ENCODE data around the gene CCDC7.
"Not testable (repeated sequence)": the region's sequence is repeated elsewhere in the genome, so short reads cannot be mapped to it uniquely, and the experiment has no call there.

CCDC7 gene

DNA sequence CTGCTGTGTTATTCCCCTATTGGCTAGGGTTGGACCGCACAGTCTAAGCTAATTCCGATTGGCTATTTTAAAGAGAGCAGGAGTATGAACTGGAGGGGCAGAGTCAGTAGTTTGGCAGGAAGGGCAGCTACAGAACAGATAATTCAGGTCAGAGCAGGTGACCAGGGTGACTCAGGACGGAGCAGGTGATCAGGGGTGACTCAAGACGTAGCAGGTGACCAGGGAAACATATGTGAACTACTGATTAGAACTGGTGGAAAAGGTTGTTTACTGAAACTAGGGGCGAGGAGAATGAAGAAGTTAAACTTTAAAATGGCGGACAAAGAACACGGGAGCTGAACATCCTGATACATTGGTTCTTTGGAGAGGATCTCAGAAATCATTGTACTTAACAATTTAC, 102.3 kb downstream of the CCDC7 start:
- in situ Hi-C loops (cut with MboI; ENCODE audit: low sequenced_read_pairs), result no loop called here

DNA sequence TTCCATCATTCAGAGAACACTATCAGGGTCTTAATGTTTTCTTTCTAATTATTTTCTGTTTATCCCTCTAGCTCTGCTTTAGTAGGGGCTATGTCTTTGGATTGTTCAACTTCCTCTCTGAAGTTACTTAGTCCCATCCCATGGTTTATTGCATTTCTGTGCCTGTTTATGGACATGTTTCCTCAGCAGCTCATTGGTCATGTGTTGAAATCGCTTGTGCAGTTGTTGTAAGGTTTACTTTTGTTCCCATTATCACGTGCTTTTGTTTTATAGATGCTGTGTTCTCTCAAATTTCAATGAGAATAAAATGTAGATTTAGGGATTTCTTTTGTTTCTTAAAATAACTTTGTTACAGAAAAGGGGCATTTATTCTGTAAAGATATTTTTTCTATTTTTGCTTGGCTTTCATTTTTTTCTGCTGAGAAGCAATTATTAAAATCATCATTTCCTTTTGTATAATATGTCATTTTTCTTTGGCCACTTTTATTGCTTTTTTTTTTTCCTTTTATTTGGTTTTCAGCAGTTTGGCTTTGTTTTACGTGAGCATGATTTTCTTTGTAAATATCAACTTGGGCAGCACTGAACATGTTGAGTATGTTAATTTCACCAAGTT, 110.9 kb downstream of the CCDC7 start:
- in situ Hi-C loops (cut with MboI; ENCODE audit: low sequenced_read_pairs), result no loop called here

DNA sequence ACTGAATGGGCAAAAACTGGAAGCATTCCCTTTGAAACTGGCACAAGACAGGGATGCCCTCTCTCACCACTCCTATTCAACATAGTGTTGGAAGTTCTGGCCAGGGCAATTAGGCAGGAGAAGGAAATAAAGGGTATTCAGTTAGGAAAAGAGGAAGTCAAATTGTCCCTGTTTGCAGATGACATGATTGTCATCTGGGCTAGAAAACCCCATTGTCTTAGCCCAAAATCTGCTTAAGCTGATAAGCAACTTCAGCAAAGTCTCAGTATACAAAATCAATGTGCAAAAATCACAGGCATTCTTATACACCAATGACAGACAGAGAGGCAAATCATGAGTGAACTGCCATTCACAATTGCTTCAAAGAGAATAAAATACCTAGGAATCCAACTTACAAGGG, 116.8 kb downstream of the CCDC7 start:
- in situ Hi-C loops (cut with MboI; ENCODE audit: low sequenced_read_pairs), result not testable (repeated sequence)

DNA sequence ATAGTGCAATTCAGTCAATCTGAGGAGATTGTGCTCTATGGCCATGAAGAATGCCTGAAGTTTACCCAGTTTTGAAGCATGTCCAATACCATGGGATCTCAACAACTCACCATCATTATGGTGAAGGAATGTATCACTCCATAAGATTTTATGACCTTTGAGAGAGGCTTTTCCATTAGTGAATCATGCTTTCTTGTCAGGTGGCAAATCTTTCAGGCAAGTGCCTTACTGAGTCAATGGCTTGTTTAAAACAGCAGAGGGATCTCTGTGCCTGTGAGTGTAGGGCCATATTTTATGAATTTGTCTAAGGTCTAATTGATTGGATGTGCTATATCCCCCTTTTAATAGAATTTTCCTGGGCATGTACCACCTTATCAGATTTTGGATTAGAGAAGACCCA, 131.5 kb downstream of the CCDC7 start:
- in situ Hi-C loops (cut with MboI; ENCODE audit: low sequenced_read_pairs), result no loop called here

DNA sequence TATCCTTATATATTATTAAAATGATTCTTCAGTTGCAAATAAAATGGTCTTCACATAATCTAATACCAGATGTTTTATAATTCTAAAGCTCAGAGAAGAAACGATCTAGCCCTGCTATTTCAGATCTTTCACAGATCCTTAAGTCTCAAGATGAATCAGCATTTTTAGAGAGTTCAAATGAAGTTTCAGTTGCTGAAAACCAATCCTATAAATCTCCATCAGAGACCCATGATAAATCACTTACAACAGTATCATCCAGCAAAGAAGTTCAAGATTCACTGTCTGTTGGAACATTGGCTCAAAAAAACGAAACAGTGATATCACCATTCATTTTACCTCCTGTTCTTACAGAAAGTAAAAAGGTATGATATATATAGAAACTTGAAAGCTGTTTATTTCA, 137.0 kb downstream of the CCDC7 start:
- in situ Hi-C loops (cut with MboI; ENCODE audit: low sequenced_read_pairs), result no loop called here

DNA sequence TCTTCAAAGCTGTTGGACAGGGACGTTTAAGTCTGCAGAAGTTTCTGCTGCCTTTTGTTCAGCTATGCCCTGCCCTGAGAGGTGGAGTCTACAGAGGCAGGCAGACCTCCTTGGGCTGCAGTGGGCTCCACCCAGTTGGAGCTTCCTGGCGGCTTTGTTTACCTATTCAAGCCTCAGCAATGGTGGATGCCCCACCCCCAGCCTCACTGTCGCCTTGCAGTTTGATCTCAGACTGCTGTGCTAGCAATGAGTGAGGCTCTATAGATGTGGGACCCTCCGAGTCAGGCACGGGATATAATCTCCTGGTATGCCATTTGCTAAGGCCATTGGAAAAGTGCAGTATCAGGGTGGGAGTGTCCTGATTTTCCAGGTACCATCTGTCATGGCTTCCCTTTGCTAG, 152.1 kb downstream of the CCDC7 start:
- in situ Hi-C loops (cut with MboI; ENCODE audit: low sequenced_read_pairs), result not testable (repeated sequence)

DNA sequence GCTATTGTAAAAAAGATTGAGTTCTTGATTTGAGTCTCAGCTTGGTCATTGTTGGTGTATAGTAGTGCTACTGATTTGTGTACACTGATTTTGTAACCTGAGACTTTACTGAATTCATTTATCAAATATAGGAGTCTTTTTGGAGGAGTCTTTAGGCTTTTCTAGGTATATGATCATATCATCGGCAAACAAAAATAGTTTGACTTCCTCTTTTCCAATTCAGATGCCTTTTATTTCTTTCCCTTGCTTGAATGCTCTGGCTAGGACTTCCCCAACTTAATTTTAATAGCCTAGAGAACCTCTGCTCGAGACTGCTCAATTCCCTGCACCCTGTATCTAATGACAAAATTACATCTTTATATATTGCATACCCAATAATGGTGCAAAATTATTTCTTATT, 154.4 kb downstream of the CCDC7 start:
- in situ Hi-C loops (cut with MboI; ENCODE audit: low sequenced_read_pairs), result no loop called here

DNA sequence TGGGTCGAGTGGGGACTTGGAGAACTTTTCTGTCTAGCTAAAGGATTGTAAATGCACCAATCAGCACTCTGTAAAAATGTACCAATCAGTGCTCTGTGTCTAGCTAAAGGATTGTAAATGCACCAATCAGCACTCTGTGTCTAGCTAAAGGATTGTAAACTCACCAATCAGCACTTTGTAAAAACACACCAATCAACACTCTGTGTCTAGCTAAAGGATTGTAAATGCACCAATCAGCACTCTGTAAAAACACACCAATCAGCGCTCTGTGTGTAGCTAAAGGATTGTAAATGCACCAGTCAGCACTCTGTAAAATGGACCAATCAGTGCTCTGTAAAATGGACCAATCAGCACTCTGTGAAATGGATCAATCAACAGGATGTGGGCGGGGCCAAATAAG, 155.6 kb downstream of the CCDC7 start:
- in situ Hi-C loops (cut with MboI; ENCODE audit: low sequenced_read_pairs), result not testable (repeated sequence)

DNA sequence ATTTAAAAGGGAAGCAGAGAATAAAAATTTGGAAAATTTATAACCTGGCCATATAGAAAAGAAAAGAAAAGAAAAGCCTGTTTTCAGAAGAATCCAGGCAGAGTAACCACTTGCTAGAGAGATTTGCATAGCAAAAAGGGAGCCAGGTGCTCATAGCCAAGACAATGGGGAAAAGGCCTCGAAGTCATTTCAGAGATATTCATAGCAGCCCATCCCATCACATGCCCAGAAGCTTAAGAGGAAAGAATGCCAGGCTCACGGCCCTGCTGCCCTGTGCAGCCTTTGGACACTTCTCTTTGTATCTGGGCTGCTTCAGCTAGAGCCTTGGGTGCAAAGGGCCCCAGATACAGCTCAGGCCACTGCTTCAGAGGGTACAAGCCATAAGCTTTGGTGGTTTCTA, 159.8 kb downstream of the CCDC7 start:
- in situ Hi-C loops (cut with MboI; ENCODE audit: low sequenced_read_pairs), result no loop called here

DNA sequence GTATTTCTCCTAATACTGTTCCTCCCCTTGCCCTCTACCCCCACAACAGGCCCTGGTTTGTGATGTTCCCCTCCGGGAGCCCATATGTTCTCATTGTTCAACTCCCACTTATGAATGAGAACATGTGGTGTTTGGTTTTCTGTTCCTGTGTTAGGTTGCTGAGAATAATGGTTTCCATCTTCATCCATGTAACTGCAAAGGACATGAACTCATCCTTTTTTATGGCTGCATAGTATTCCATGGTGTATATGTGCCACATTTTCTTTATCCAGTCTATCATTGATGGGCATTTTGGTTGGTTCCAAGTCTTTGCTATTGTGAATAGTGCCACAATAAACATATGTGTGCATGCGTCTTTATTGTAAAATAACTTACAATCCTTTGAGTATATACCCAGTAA, 164.6 kb downstream of the CCDC7 start:
- in situ Hi-C loops (cut with MboI; ENCODE audit: low sequenced_read_pairs), result not testable (repeated sequence)

DNA sequence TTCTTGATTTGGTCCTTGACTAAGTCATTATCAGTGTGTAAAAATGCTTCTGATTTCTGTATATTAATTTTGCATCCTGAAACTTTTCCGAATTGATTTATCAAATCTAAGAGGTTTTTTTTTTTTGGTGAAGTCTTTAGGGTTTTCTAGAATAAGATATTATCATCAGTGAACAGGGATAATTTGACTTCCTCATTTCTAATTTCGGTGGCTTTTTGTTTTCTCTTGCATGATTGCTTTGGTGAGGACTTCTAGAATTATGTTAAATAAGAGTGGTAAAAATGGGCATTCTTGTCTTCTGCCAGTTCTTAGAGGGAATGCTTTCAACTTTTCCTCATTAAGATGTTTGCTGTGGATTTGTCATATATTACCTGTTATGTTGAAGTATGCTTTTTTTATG, 170.5 kb downstream of the CCDC7 start:
- in situ Hi-C loops (cut with MboI; ENCODE audit: low sequenced_read_pairs), result no loop called here

DNA sequence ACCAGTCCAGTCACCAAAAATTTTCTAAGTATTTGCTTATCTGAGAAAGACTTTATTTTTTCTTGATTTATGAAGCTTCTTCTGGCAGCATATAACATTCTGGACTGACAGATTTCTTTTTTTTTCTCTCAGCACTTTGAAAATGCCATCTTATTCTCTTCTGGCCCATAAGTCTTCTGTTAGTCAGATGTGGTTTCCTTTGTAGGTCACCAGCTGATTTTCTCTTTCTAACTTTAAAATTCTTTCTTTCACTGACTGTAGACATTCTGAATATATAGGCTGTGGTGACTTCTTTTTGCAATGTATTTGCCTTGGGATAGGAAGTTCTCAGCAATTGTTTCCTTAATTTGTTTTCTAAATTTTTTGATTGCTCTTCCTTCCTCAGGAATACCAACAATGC, 172.5 kb downstream of the CCDC7 start:
- in situ Hi-C loops (cut with MboI; ENCODE audit: low sequenced_read_pairs), result no loop called here

DNA sequence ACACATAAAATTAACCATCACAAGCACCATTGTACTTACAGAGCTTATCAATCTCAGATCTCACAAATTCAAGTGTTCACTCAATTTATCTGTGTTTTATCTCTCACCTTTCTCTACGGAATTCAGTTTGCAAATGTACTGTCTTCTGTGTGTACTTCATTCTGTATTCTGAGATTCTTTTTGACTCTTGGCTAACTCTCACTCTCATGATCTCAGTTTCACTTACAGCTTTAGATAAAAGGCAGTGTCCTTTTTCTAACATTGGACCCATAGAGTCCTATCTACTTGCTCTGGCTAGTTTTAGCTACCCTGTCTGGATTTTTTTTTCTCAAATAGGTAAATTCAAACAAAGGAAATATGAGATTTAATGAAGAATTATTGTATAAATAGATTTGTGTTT, 176.0 kb downstream of the CCDC7 start:
- in situ Hi-C loops (cut with MboI; ENCODE audit: low sequenced_read_pairs), result no loop called here

DNA sequence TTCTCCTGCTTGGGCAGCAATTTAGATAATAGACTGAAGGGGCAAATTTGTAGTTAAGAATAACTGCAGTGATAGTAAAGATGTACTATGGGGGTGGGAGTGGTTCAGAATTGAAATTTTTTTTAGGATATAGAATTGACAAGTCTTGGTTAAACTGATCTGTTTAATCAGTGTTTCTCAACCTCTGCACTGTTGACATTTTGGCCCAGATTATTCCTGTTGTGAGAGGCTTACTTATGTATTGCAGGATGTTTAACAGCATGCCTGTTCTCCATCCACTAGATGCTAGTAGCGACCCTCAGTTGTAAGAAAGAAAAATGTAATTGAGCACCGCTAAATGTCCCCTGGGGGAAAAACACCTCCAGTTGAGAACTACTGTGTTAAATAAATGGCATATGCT, 176.5 kb downstream of the CCDC7 start:
- in situ Hi-C loops (cut with MboI; ENCODE audit: low sequenced_read_pairs), result no loop called here

DNA sequence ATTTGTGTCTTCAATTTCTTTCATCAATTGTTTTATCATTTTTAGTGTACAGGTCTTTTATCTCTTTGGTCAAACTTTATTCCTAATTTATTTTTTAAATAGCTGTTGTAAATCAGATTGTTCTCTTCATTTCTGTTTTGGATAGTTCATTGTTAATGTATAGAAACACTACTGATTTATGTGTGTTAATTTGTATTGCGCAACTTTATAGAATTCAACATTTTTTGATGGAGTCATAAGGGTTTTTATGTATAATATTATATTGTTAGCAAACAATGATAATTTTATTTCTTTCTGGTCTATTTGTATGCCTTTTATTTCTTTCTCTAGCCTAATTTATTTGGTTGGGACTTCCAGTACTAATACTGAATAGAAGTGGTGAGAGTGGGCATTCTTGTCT, 181.2 kb downstream of the CCDC7 start:
- in situ Hi-C loops (cut with MboI; ENCODE audit: low sequenced_read_pairs), result no loop called here

DNA sequence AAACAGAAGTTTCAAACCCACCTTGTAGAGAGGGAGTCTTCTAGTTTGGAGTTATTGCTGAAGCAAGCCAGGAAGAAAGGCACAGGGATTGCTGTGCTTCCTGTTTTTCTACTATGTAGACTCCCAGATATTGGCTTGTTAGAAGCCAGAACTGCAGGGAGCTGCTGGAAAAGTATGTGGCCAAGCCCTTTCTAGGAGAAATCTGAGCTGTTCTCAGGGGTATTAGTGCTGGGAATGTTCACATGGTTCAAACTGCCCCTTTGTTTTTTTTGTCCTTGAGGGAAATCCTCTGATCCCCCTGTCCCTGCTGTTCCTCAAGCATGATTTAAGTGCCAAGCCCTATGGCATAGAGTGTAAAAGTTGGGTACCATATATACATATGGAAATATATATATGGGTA, 184.0 kb downstream of the CCDC7 start:
- in situ Hi-C loops (cut with MboI; ENCODE audit: low sequenced_read_pairs), result no loop called here

DNA sequence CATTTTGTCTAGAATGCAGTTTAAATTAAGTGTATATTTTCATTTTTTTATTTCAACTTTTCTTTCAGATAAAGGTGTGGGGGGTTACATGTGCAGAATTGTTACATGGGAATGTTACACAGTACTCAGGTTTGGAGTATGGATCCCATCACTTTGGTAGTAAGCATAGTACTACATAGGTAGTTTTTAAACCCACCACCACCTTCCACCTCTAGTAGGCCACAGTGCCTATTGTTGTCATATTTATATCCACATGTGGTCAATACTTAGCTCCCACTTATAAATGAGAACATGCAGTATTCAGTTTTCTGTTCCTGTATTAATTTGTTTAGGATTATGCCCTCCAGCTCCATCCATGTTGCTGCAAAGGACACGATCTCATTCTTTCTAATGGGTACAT, 200.6 kb downstream of the CCDC7 start:
- in situ Hi-C loops (cut with MboI; ENCODE audit: low sequenced_read_pairs), result no loop called here

DNA sequence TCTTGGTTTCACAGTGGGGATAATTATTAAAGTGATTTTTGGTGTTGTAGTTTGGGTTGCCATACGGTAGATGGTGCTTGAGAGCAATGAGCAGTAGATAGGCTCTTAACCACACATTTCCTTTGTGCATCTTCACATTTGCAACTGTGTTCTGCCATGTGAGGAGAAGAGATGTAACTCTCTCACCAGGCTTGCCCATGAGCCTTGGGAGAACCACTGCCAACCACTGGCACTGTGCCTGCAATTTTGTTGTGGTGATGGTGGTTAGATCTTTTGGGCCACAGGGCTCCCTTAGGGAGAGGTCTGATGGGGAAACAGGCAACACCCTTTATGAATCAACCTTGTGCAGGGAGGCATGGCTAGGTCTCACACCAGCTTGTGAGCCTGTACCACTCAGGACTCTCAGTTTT, 204.3 kb downstream of the CCDC7 start:
- in situ Hi-C loops (cut with MboI; ENCODE audit: low sequenced_read_pairs), result no loop called here

DNA sequence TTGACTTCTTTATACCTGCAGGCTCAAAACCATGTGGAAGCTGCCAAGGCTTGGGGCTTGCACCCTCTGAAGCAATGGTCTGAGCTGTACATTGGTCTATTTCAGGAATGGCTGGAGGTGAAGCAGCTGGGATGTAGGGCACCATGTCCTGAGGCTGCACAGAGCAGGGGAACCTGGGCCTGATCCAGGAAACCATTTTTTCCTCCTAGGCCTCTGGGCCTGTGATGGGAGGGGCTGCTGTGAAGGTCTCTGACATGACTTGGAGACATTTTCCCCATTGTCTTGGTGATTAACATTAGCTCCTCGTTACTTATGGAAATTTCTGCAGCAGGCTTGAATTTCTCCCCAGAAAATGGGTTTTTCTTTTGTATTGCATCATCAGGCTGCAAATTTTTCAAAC, 211.5 kb downstream of the CCDC7 start:
- in situ Hi-C loops (cut with MboI; ENCODE audit: low sequenced_read_pairs), result not testable (repeated sequence)

DNA sequence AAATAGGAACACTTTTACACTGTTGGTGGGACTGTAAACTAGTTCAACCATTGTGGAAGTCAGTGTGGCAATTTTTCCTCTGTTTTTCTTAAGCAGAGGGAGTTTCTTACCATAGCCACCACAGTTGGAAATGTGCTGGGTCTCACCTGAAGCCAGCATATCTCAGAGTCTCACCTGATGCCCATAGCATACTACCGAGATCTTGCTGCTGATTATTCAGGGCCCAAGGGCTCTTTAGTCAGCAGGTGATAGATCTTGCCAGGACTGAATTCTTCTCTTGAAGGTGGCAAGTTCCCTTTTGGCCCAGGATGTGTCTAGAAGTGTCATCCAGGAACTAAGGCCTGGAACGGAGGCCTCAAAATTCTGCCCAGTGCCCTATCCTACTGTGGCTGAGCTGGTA, 215.4 kb downstream of the CCDC7 start:
- in situ Hi-C loops (cut with MboI; ENCODE audit: low sequenced_read_pairs), result no loop called here

DNA sequence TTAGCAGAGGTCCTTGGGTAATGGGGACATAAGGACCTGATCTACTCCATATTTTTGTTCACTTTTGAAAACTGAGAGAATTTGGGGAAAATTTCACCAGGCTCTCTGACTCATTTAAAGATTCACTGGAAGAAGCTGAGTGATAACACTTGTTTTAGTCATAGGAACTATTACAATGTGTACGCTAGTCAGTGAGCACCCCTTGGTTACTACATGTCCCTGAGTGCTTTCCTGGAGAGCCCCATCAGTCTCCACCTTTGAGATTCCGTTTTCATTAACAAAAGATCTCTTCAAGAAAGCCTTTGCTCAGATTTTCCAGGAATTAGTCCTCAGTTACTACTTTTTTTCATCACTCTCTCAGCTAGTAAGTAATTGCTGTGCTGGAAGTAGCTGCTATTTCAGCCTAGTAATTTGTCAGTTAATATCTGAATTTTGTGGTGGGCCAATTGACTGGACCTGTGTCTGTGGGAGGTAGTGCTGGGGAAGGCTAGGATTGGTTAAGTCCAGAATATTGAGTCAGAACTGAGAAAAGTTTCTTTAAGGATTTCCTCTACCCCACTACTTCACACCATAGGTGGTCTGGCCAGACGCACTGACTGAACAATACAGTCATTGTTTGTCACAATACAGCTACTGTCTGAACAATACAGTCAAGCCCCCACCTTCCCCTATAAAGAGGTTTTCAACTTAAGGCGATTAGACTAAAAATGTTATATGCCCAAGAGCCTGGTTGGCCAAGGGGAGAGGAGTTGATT, 235.0 kb downstream of the CCDC7 start:
- in situ Hi-C loops (cut with MboI; ENCODE audit: low sequenced_read_pairs), result no loop called here

DNA sequence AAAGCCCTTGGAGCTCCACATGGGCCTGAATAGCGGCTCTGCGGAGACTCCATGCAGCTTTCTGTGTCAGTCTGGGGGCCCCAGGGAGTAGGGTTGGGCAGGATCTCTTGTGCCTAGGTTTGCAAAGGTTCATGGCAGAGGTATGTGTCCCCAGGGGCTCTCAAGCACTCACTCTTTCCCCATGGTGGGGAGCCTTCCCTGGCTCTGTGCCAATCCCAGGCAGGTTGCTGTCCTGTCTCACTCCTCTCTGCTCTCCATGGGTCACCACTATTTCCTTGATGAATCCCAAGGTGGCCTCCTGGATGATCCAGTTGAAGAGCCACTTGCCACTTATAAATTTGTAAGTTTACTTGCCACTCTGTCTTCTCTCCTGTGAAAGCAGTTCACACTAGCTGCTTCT, 238.4 kb downstream of the CCDC7 start:
- in situ Hi-C loops (cut with MboI; ENCODE audit: low sequenced_read_pairs), result no loop called here

DNA sequence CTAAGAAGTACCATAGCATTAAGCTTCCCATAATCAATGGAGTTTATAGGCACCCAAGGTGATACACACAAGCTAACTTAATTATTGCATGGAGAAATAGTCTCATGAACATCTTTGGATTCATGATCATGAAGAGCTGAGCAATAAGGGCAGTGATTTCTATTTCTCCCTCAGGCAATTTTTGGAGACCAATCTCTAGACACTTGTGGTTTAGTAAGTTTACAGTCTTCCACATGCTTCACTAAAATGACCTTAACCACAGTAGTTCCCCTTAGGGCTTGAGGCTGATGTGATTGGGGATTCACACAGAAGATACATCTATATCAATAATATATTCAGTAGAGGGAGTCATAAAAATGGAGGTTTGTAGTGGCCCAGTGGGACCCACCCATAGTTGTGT, 241.2 kb downstream of the CCDC7 start:
- in situ Hi-C loops (cut with MboI; ENCODE audit: low sequenced_read_pairs), result no loop called here
